Kidney (tissue), 14 donors: Measurements from ENCODE around the gene MTPN. TPM values are rescaled to one million over a fixed set of nuclear protein-coding genes. Genes with fewer than 3 reads are reported as not detected.

ENCODE experiments used
- DNase-seq, 5 donors: peaks; one replicate each; pipeline ENCODE4 v3.0.0-alpha.2; 2013 to 2020
- FAIRE-seq: peaks from 2 replicates; lab custom pipeline; 2012; peaks lifted over from hg19 to GRCh38; lab: Jason Lieb, UNC
- H3K27ac ChIP-seq, 2 donors: one replicate each; pipeline ENCODE4 v1.7.0; 2013; ENCODE audit warnings: low read depth in 2 of 2, low read length in 2 of 2, inconsistent platforms in 1 of 2
- H3K27me3 ChIP-seq: one replicate; pipeline ENCODE4 v1.7.1; 2013; ENCODE audit warnings: low read length, inconsistent platforms; ENCODE audit not compliant: control insufficient read depth, insufficient read depth
- H3K36me3 ChIP-seq, 3 donors: one replicate each; pipeline versions ENCODE4 v1.7.0 to v1.7.1; 2013; ENCODE audit warnings: low read length in 3 of 3, control low read depth in 1 of 3, inconsistent platforms in 1 of 3; ENCODE audit not compliant: insufficient read depth in 3 of 3, control insufficient read depth in 2 of 3
- H3K4me1 ChIP-seq, 3 donors: one replicate each; pipeline versions ENCODE4 v1.7.0 to v1.7.1; 2013; ENCODE audit warnings: low read length in 3 of 3, inconsistent platforms in 1 of 3, low read depth in 1 of 3; ENCODE audit not compliant: control insufficient read depth in 2 of 3, insufficient read depth in 2 of 3
- H3K4me3 ChIP-seq, 3 donors: one replicate each; pipeline versions ENCODE4 v1.7.0 to v1.8.1; 2013; ENCODE audit warnings: low read length in 3 of 3, control low read depth in 1 of 3, inconsistent platforms in 1 of 3
- H3K9ac ChIP-seq, 3 donors: one replicate each; pipeline versions ENCODE4 v1.7.0 to v1.7.1; 2013; ENCODE audit warnings: low read length in 3 of 3, control low read depth in 1 of 3, inconsistent platforms in 1 of 3
- H3K9me3 ChIP-seq, 3 donors: one replicate each; pipeline versions ENCODE4 v1.7.0 to v1.7.1; 2013; ENCODE audit warnings: low read length in 3 of 3, control low read depth in 1 of 3, inconsistent platforms in 1 of 3; ENCODE audit not compliant: control insufficient read depth in 2 of 3, insufficient read depth in 1 of 3
- intact Hi-C: fragments of 100-400 bp; cut with DNase I; formaldehyde crosslinking; loops from one replicate; pipeline ENCODE4 v1.11.1; 2022
- polyA plus RNA-seq: library from polyadenylated mRNA; stranded (reverse); fragments of 350-450 nt; fragmentation: Illumina TruSeq; extraction: RNeasy Lipid Tissue Mini Kit (QIAGEN cat#74804); gene quantifications from one replicate; pipeline ENCODE4 v1.2.3, GENCODE V29; 2014; ENCODE audit warnings: low read depth, low replicate concordance; ENCODE audit not compliant: insufficient read depth
- total RNA-seq: library from RNA; stranded (reverse); fragmentation: NEBNext Ultra II Directional; extraction: Animal tissue kit (Norgen Biotek cat#: 25700); gene quantifications from one replicate; pipeline ENCODE4 v1.2.1, GENCODE V29; 2021
- TF ChIP-seq, protein P1 (sequence below): IDR thresholded peaks from 3 replicates; pipeline ENCODE4 v1.5.1; 2012; ENCODE audit warnings: mild to moderate bottlenecking, moderate library complexity, borderline replicate concordance; ENCODE audit not compliant: insufficient read depth; ENCODE audit errors: extremely low read depth
- donor health status: control.
- donor health status: control.
- donor health status: control.
- donor health status: control.
- donor health status: control.
- donor health status: DM: yes; HTN: yes; CAD: no.
- donor health status: Normal renal cell carcinoma (clear cell type).

MTPN gene
- total and polyA plus RNA-seq, 2 donors from 2014 or later = 43.1 to 101 TPM

- DNase-seq = no peak
- TF ChIP-seq, protein P1, sequence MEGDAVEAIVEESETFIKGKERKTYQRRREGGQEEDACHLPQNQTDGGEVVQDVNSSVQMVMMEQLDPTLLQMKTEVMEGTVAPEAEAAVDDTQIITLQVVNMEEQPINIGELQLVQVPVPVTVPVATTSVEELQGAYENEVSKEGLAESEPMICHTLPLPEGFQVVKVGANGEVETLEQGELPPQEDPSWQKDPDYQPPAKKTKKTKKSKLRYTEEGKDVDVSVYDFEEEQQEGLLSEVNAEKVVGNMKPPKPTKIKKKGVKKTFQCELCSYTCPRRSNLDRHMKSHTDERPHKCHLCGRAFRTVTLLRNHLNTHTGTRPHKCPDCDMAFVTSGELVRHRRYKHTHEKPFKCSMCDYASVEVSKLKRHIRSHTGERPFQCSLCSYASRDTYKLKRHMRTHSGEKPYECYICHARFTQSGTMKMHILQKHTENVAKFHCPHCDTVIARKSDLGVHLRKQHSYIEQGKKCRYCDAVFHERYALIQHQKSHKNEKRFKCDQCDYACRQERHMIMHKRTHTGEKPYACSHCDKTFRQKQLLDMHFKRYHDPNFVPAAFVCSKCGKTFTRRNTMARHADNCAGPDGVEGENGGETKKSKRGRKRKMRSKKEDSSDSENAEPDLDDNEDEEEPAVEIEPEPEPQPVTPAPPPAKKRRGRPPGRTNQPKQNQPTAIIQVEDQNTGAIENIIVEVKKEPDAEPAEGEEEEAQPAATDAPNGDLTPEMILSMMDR = no peak
- Histone ChIP-seq H3K27ac (no peak overlapping the region), H3K36me3 (no peaks in the 10 kb centered on the region), H3K9me3 (no peaks in the 10 kb centered on the region), H3K4me1 (no peaks in the 10 kb centered on the region), H3K9ac (no peak overlapping the region), H3K27me3 (no peaks in the 10 kb centered on the region), H3K4me3 (no peak overlapping the region)
- intact Hi-C loops = no loop called here
- FAIRE-seq = no peak
Measured at GRCh38 chr7:135879233-135879632, 97.9 kb downstream of the MTPN start.

- TF ChIP-seq, protein P1 = no peak
- intact Hi-C loops = no loop called here
- no peak for DNase-seq
- H3K4me3 ChIP-seq = no peak overlapping the region
- H3K27me3 ChIP-seq = no peaks in the 10 kb centered on the region
- H3K9ac ChIP-seq = no peak overlapping the region
- no peak overlapping the region for H3K27ac ChIP-seq
- no peaks in the 10 kb centered on the region for H3K36me3 ChIP-seq
- no peak for FAIRE-seq
- no peaks in the 10 kb centered on the region for H3K4me1 ChIP-seq
- no peaks in the 10 kb centered on the region for H3K9me3 ChIP-seq
Measured at GRCh38 chr7:135878284-135878683, 98.9 kb downstream of the MTPN start.

- Histone ChIP-seq H3K4me3 (no peak overlapping the region), H3K9me3 (no peaks in the 10 kb centered on the region), H3K27ac (no peak overlapping the region), H3K27me3 (no peaks in the 10 kb centered on the region), H3K4me1 (no peaks in the 10 kb centered on the region), H3K9ac (no peak overlapping the region), H3K36me3 (no peaks in the 10 kb centered on the region)
- DNase-seq (no peak), FAIRE-seq (no peak)
- intact Hi-C loops = no loop called here
- TF ChIP-seq, protein P1 = no peak
Measured at GRCh38 chr7:135877805-135878204, 99.4 kb downstream of the MTPN start.

Other genes with a start within 250 kb of the MTPN start
- gene SLC13A4, start 249.2 kb downstream of the MTPN start, total RNA-seq = not detected
- gene SLC13A4, start 249.2 kb downstream of the MTPN start, polyA plus RNA-seq = not detected
- 1.7 TPM for gene FAM180A, start 228.5 kb downstream of the MTPN start, total RNA-seq
- gene FAM180A, start 228.5 kb downstream of the MTPN start, polyA plus RNA-seq = 2.2 TPM